GM12801 (cell line): Measurements from ENCODE around the gene MAP3K12.

Experiments
- TF ChIP-seq, protein P1 (sequence below): IDR thresholded peaks from one replicate; pipeline ENCODE4 v1.5.1; 2011; ENCODE audit warnings: control low read depth; ENCODE audit not compliant: insufficient read length; ENCODE audit errors: extremely low read depth

The MAP3K12 gene

DNA sequence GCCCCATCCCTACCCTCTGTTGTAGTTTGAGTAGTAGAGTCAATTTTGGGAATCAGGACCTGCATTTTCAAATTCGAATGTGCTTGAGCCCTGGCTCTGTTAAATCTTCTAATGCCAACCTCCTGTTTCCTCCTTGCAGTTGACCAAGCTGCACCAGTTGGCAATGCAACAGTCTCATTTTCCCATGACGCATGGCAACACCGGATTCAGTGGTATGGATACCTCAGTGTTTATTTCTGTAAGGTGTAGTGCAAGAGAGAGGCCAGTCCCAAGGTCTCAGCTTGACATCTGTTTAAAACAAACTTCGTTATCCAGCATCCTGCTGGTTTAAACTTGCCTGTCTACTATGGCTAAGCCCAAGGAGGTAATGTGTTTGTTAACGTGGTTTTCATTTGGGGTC is 32.2 kb downstream of the MAP3K12 start:
- TF ChIP-seq, protein P1, sequence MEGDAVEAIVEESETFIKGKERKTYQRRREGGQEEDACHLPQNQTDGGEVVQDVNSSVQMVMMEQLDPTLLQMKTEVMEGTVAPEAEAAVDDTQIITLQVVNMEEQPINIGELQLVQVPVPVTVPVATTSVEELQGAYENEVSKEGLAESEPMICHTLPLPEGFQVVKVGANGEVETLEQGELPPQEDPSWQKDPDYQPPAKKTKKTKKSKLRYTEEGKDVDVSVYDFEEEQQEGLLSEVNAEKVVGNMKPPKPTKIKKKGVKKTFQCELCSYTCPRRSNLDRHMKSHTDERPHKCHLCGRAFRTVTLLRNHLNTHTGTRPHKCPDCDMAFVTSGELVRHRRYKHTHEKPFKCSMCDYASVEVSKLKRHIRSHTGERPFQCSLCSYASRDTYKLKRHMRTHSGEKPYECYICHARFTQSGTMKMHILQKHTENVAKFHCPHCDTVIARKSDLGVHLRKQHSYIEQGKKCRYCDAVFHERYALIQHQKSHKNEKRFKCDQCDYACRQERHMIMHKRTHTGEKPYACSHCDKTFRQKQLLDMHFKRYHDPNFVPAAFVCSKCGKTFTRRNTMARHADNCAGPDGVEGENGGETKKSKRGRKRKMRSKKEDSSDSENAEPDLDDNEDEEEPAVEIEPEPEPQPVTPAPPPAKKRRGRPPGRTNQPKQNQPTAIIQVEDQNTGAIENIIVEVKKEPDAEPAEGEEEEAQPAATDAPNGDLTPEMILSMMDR, result no peak

DNA sequence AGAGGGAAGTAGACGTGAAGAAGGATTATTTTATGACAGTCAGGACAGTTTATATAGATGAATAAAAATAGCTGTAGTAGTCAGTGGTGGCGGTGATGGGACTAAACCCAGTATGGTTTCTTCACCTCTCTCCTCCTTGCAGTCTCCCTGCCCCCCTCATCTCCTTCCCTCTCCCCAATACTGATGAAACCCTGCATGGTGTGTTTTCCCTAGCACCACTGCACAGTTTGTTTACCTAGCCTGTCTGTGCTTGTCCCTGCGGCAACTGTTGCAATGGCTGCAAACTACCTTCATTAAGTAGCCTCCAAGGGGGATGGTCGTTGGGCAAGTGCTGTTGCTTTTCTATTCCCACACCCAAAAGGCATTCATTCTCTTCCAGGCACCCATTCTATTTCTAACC is 32.6 kb downstream of the MAP3K12 start:
- TF ChIP-seq, protein P1, result no peak

DNA sequence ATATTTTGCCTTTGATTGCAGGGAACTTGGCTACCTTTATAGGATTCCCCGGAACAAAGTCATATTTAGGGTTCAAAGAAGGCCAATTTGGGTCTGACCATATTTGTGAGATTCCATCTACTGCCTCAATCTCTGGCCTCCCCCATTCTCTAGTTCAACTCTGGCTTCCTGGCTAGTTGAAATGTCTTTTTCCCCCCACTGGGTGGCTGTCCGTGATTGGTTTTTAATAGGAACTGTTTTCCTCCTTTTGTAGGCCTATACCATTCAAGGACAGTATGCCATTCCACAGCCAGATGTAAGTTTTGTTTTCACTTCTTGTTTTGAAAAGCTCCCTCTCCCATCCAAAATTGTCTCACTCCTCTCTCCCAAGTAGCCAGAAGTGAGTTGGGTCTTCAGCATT is 33.6 kb downstream of the MAP3K12 start:
- TF ChIP-seq, protein P1, result no peak

DNA sequence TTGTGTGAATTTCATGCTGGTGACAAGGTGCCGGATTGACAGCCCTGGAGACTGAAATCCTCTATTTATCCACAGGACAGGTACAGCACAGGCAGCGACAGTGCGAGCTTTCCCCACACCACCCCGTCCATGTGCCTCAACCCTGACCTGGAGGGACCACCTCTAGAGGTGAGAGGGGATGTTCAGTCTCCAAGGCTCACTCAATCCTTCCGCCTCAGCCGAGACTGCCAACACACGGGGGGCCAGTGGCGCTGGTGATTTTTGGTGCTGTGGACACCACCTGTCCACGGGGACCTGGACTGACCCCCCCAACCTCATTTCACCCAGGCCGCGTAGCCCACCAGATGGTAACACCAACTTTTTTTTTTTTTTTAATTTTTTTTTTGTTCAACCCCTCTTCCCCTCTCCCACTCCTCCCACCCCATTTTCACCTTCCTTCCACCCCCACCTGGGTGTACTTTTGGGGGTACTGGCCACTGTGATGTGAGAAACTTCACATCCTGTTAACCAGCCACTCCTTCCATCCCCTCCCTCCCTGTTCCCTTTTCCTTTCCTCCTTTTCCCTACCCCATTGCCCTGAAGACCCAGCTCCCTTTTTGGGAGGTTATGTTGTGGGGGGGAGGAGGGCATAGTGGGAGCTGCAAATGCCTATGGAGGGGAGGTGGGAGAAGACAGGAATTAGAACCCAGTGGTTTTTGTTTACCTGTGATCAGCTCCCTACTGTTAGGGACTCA is 34.4 kb downstream of the MAP3K12 start:
- TF ChIP-seq, protein P1, result no peak

DNA sequence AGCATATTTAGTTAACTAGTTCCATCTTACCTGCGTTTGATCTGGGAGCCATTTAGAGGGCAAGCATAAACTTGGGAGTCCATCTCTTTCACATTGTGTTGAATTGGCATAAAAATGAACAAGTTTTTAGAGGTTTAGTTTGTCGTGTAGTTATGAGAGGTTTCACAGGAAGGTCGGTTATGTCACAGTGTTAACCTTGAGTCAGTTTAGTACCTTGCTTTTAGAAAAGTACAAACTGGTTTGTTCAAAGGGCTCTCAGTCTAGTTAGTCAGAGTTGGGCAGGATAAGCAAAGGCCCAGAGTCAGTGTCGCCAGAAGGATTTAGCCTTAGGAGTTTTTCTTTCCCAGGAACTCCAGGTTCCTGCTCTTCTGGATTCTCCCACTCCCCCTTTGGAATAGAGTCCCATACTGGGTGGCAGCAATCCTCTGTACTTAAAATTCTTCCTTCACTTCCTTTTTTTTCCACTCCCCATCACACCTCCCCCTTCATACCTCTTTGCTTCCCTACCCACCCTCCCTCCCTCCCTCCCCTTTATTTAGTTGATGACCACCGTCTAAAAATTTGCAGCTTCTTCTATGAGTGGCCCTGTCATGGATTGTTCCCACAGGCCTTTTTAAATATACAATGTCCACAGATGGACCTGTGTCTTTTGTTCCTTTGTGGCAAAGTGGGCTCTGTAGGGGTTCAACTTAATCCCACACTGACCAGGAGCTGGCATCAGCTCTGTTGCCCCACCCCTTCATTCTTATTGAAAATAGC is 35.3 kb downstream of the MAP3K12 start:
- TF ChIP-seq, protein P1, result no peak

DNA sequence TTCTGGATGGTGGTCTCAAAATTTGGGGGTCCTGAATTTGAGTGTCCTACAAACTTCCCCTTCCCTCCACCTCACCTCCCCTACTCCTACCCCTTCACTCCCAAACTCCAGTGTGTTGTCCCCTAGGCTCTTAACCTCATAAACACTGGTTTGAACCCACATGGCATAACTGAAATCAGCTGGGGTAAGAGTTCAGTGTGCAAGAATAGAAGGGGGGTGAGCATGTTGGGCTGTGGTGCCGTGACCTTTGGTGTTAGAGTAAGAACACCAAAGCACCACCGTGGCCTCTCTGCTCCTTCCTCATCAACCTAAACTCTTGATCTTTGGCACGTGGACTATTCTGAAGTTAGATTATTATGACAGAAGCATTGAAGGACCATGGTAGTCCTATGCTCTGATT is 36.3 kb downstream of the MAP3K12 start:
- TF ChIP-seq, protein P1, result no peak

DNA sequence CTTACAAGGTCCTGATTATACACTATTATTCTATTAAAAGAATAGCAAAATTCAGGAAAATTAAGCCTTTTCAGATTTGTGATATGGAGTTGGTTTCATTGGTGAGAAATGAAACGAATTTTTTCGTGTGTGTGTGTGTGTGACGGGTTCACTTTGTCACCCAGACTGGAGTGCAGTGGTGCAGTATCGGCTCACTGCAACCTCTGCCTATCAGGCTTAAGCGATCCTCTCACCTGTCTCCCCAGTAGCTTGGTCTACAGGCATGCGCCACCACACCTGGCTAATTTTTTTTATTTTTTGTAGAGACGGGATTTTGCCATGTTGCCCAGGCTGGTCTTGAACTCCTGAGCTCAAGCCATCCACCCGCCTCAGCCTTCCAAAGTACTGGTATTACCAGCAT is 37.7 kb downstream of the MAP3K12 start:
- TF ChIP-seq, protein P1, result no peak
